Measurements from ENCODE around the gene KRT13.

GRCh38 chr17:41464173-41464572 is 41.2 kb downstream of the KRT13 start:
- TF ChIP-seq CTCF (IDR thresholded peaks at IDR 0.05; ENCODE audit: poor library complexity) (no peak), EZH2phosphoT487 (IDR thresholded peaks at IDR 0.05; ENCODE audit: low read depth, severe bottlenecking, unreplicated experiment) (no peak)

Data from hepatocyte (in vitro differentiated cells).